GM12878 (cell line): ENCODE measurements around the gene TMEM259.

Experiments
- BHLHE40 ChIP-seq, 2 experiments: fragments of 450-650 bp in 1 of 2; IDR thresholded peaks; 2 replicates each; pipeline ENCODE4 v1.6.1; 2011 to 2017; ENCODE audit warnings: low read depth in 2 of 2, borderline replicate concordance in 1 of 2, improper control_type of control experiment in 1 of 2, low read length in 1 of 2, mild to moderate bottlenecking in 1 of 2
- EZH2 ChIP-seq: IDR thresholded peaks from 2 replicates; pipeline ENCODE4 v1.6.1; 2012; ENCODE audit warnings: low read depth, mild to moderate bottlenecking, control low read depth, inconsistent platforms, low read length, borderline replicate concordance; ENCODE audit not compliant: control insufficient read depth
- POLR2A ChIP-seq: IDR thresholded peaks from 2 replicates; pipeline ENCODE4 v1.6.1; 2011; ENCODE audit warnings: low read depth, mild to moderate bottlenecking, low read length
- POLR2AphosphoS5 ChIP-seq: IDR thresholded peaks from 2 replicates; pipeline ENCODE4 v1.6.1; 2011; ENCODE audit warnings: mild to moderate bottlenecking, low read length, inconsistent platforms
- SIN3A ChIP-seq: IDR thresholded peaks from 2 replicates; pipeline ENCODE4 v1.6.1; 2012; ENCODE audit warnings: low read depth, low read length, improper control_type of control experiment
- TAF1 ChIP-seq: IDR thresholded peaks from 2 replicates; pipeline ENCODE4 v1.6.1; 2011; ENCODE audit warnings: mild to moderate bottlenecking, low read depth, low read length, borderline replicate concordance

GRCh38 chr19:993831-994393 lies 27.0 kb downstream of the TMEM259 start:
- TF ChIP-seq POLR2A (peak; percentile 64), TAF1 (no peak), SIN3A (no peak), POLR2AphosphoS5 (no peak), EZH2 (no peak), BHLHE40 (IDR thresholded peaks at IDR 0.05; ENCODE audit: borderline replicate concordance in 1 of 2, low read depth in 2 of 2, low read length in 1 of 2) (no peak)
